Trophoblast cell (in vitro differentiated cells and primary cell): ENCODE measurements around the gene MYL10.

ENCODE experiments used
- DNase-seq, 2 donors: peaks; one replicate each; pipeline ENCODE4 v3.0.0-alpha.2; 2016
- H2AFZ ChIP-seq: 2 replicates; pipeline ENCODE4 v1.6.1; 2013; ENCODE audit warnings: low read length, moderate library complexity, mild to moderate bottlenecking; ENCODE audit not compliant: insufficient read depth, poor library complexity
- H2AK5ac ChIP-seq: 2 replicates; pipeline ENCODE4 v1.6.1; 2013; ENCODE audit warnings: mild to moderate bottlenecking, low read length
- H2BK120ac ChIP-seq: 2 replicates; pipeline ENCODE4 v1.6.1; 2013; ENCODE audit warnings: low read length, mild to moderate bottlenecking, moderate library complexity; ENCODE audit not compliant: insufficient read depth, poor library complexity
- H2BK12ac ChIP-seq: 2 replicates; pipeline ENCODE4 v1.6.1; 2013; ENCODE audit warnings: mild to moderate bottlenecking, low read length, moderate library complexity
- H2BK5ac ChIP-seq: 2 replicates; pipeline ENCODE4 v1.6.1; 2013; ENCODE audit warnings: low read length, low read depth, moderate library complexity, mild to moderate bottlenecking; ENCODE audit not compliant: poor library complexity
- H3K14ac ChIP-seq: 2 replicates; pipeline ENCODE4 v1.6.1; 2013; ENCODE audit warnings: mild to moderate bottlenecking, low read length
- H3K18ac ChIP-seq: 2 replicates; pipeline ENCODE4 v1.6.1; 2013; ENCODE audit warnings: mild to moderate bottlenecking, low read length
- H3K23ac ChIP-seq: 2 replicates; pipeline ENCODE4 v1.6.1; 2013; ENCODE audit warnings: low read length
- H3K27ac ChIP-seq: 2 replicates; pipeline ENCODE4 v1.5.1; 2013; ENCODE audit warnings: low read depth, mild to moderate bottlenecking, inconsistent platforms, low read length, moderate library complexity
- H3K27me3 ChIP-seq: 2 replicates; pipeline ENCODE4 v1.6.1; 2013; ENCODE audit warnings: inconsistent platforms, mild to moderate bottlenecking, low read length, moderate library complexity; ENCODE audit not compliant: insufficient read depth
- H3K36me3 ChIP-seq, 2 experiments: 1 replicate in 1 of 2; 2 replicates in 1 of 2; pipeline ENCODE4 v1.6.1; 2013; ENCODE audit warnings: low read length in 2 of 2, mild to moderate bottlenecking in 2 of 2, moderate library complexity in 1 of 2; ENCODE audit not compliant: insufficient read depth in 2 of 2, control insufficient read depth in 1 of 2
- H3K4ac ChIP-seq: 2 replicates; pipeline ENCODE4 v1.6.1; 2013; ENCODE audit warnings: low read depth, mild to moderate bottlenecking, low read length, moderate library complexity
- H3K4me1 ChIP-seq, 2 experiments: 1 replicate in 1 of 2; 2 replicates in 1 of 2; pipeline ENCODE4 v1.6.1; 2013; ENCODE audit warnings: low read length in 2 of 2, mild to moderate bottlenecking in 2 of 2, moderate library complexity in 1 of 2; ENCODE audit not compliant: insufficient read depth in 2 of 2, control insufficient read depth in 1 of 2
- H3K4me2 ChIP-seq: 2 replicates; pipeline ENCODE4 v1.6.1; 2013; ENCODE audit warnings: inconsistent platforms, mild to moderate bottlenecking, low read length, moderate library complexity
- H3K4me3 ChIP-seq: 2 replicates; pipeline ENCODE4 v1.5.1; 2013; ENCODE audit warnings: mild to moderate bottlenecking, low read depth, low read length, inconsistent platforms
- H3K79me1 ChIP-seq: one replicate; pipeline ENCODE4 v1.6.1; 2013; ENCODE audit warnings: low read length
- H3K79me2 ChIP-seq: 2 replicates; pipeline ENCODE4 v1.6.1; 2013; ENCODE audit warnings: low read length, mild to moderate bottlenecking; ENCODE audit not compliant: control insufficient read depth, insufficient read depth, poor library complexity
- H3K9ac ChIP-seq: 2 replicates; pipeline ENCODE4 v1.6.1; 2013; ENCODE audit warnings: mild to moderate bottlenecking, low read length
- H3K9me3 ChIP-seq: 2 replicates; pipeline ENCODE4 v1.6.1; 2013; ENCODE audit warnings: low read depth, mild to moderate bottlenecking, control low read depth, inconsistent platforms, low read length; ENCODE audit not compliant: insufficient read depth
- H4K12ac ChIP-seq: 2 replicates; pipeline ENCODE4 v1.6.1; 2013; ENCODE audit warnings: low read depth, mild to moderate bottlenecking, low read length, moderate library complexity
- H4K8ac ChIP-seq: 2 replicates; pipeline ENCODE4 v1.6.1; 2013; ENCODE audit warnings: low read depth, mild to moderate bottlenecking, low read length, moderate library complexity
- H4K91ac ChIP-seq: one replicate; pipeline ENCODE4 v1.6.1; 2013; ENCODE audit warnings: low read depth, mild to moderate bottlenecking, low read length, moderate library complexity
- WGBS: extraction: QIAGEN DNeasy Blood & Tissue Kit; methylation state at CpG from one replicate; pipeline ENCODE4 v1.1.7; 2013; ENCODE audit warnings: missing lambda C conversion rate; ENCODE audit not compliant: insufficient read length, insufficient coverage; ENCODE audit errors: extremely low coverage; 5-methylcytosine and 5-hydroxymethylcytosine counted together

The MYL10 gene

GRCh38 chr7:101614098-101614938 lies 14.8 kb downstream of the MYL10 start:
- Histone ChIP-seq H3K79me2 (no peaks in the 10 kb centered on the region), H2BK5ac (peak overlapping the region; percentile 23), H4K91ac (peak overlapping the region; percentile 72), H3K18ac (peak overlapping the region; percentile 42), H3K79me1 (peaks cover 14% of the 10 kb centered on the region), H2BK12ac (peak overlapping the region; percentile 56), H2AFZ (no peak overlapping the region), H3K4ac (peak overlapping the region; percentile 28), H2AK5ac (peak overlapping the region; percentile 42), H3K9ac (no peak overlapping the region), H2BK120ac (peak overlapping the region; percentile 54), H3K9me3 (no peaks in the 10 kb centered on the region), H4K12ac (peak overlapping the region; percentile 8), H3K27me3 (no peaks in the 10 kb centered on the region), H3K23ac (no peak overlapping the region), H4K8ac (peak overlapping the region; percentile 19), H3K27ac (peak overlapping the region; percentile 19), H3K14ac (peak overlapping the region; percentile 67), H3K4me3 (no peak overlapping the region), H3K4me1 (peaks cover 22 to 23% of the 10 kb centered on the region in 2 experiments), H3K4me2 (peak overlapping the region; percentile 32), H3K36me3 (no peaks in the 10 kb centered on the region)
- DNase-seq, result peak; percentile 37 to 58
- no CpG with 5 or more reads among the region's 13 CpGs for WGBS

- no peaks in the 10 kb centered on the region for H3K27me3 ChIP-seq
- H4K91ac ChIP-seq, result no peak overlapping the region
- H3K9me3 ChIP-seq, result no peaks in the 10 kb centered on the region
- no peak overlapping the region for H4K8ac ChIP-seq
- no peak overlapping the region for H3K14ac ChIP-seq
- H3K79me2 ChIP-seq, result no peaks in the 10 kb centered on the region
- H3K4me3 ChIP-seq, result no peak overlapping the region
- H3K4ac ChIP-seq, result no peak overlapping the region
- H3K4me2 ChIP-seq, result no peak overlapping the region
- no peak overlapping the region for H3K9ac ChIP-seq
- H2BK12ac ChIP-seq, result no peak overlapping the region
- H3K18ac ChIP-seq, result no peak overlapping the region
- no peak for DNase-seq
- no CpG with 5 or more reads among the region's 13 CpGs for WGBS
- no peaks in the 10 kb centered on the region for H3K36me3 ChIP-seq
- peaks cover 14% of the 10 kb centered on the region for H3K79me1 ChIP-seq
- H2AK5ac ChIP-seq, result no peak overlapping the region
- no peak overlapping the region for H2AFZ ChIP-seq
- peaks cover 23 to 27% of the 10 kb centered on the region in 2 experiments for H3K4me1 ChIP-seq
- H4K12ac ChIP-seq, result no peak overlapping the region
- H2BK120ac ChIP-seq, result no peak overlapping the region
- H2BK5ac ChIP-seq, result no peak overlapping the region
- no peak overlapping the region for H3K23ac ChIP-seq
- no peak overlapping the region for H3K27ac ChIP-seq
These were observed 16.1 kb downstream of the MYL10 start for GRCh38 chr7:101612885-101613515.

DNA sequence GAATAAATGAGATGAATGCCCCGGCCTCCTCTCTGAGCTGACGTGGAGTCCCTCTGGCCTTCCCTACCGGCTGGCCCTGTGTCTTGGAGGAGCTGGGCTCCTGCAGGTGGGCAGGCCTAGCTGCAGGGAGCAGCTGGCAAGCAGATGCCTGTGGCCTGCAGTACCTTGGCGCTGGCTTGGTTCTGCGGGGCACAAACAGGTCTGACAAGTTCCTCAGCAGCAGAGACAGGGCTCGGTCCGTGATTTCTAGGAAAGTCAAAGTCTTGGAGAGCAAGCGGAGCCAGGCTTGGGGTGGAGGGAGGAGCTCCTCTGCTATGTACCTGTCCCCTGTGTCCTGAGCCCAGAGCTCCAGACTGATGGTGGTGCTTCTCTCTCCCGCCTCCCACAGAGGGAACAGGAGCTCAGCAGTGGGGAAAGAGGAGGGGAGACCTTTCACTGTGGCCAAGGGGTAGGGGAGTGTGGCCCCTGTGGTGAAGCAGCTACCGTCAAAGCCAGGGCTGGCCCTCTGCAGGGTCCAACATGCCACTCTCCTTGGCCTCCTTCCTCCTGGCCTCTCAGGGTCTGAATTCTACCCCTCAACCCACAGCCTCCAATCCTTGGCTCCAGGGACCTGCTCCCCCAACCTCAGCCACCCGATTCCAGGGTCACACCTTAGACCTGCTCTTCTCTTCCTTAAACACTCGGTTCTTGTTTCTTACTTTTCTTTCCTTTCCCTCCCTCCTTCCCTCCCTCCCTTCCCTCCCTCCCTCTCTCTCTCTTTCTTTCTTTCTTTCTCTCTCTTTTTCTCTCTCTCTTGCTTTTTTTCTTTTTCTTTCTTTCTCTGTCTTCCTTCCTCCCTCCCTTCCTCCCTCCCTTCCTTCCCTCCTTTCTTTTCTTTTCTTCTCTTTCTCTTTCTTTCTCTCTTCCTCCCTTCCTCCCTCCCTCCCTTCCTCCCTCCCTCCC lies 20.1 kb downstream of the MYL10 start:
- no peaks in the 10 kb centered on the region for H3K27me3 ChIP-seq
- no CpG with 5 or more reads among the region's 12 CpGs for WGBS
- H3K4me1 ChIP-seq, result peaks cover 9 to 17% of the 10 kb centered on the region in 2 experiments

GRCh38 chr7:101606498-101606923 lies 22.6 kb downstream of the MYL10 start:
- Histone ChIP-seq H3K9me3 (no peaks in the 10 kb centered on the region), H3K14ac (no peak overlapping the region), H3K27me3 (no peaks in the 10 kb centered on the region), H3K18ac (no peak overlapping the region), H3K4me1 (peaks cover 7 to 17% of the 10 kb centered on the region in 2 experiments), H2BK120ac (no peak overlapping the region), H3K23ac (no peak overlapping the region), H2AK5ac (no peak overlapping the region), H3K27ac (no peak overlapping the region), H3K79me1 (no peaks in the 10 kb centered on the region), H3K4me3 (no peak overlapping the region), H3K9ac (no peak overlapping the region), H3K4ac (no peak overlapping the region), H4K12ac (no peak overlapping the region), H3K79me2 (no peaks in the 10 kb centered on the region), H2BK5ac (no peak overlapping the region), H3K36me3 (no peaks in the 10 kb centered on the region), H2AFZ (no peak overlapping the region), H2BK12ac (no peak overlapping the region), H3K4me2 (no peak overlapping the region), H4K91ac (peak overlapping the region; percentile 51), H4K8ac (no peak overlapping the region)
- peak; percentile 88 to 91 for DNase-seq
- no CpG with 5 or more reads among the region's 2 CpGs for WGBS

More for the DNA sequence above, 20.1 kb downstream of the MYL10 start:
- H3K79me1 ChIP-seq, result peaks cover under 1% of the 10 kb centered on the region
- H2BK5ac ChIP-seq, result no peak overlapping the region
- no peak overlapping the region for H2AK5ac ChIP-seq
- H4K91ac ChIP-seq, result no peak overlapping the region
- no peaks in the 10 kb centered on the region for H3K36me3 ChIP-seq
- no peak overlapping the region for H3K27ac ChIP-seq
- H2BK12ac ChIP-seq, result no peak overlapping the region
- H3K79me2 ChIP-seq, result no peaks in the 10 kb centered on the region
- no peak overlapping the region for H3K23ac ChIP-seq
- no peak overlapping the region for H2BK120ac ChIP-seq
- H3K4ac ChIP-seq, result no peak overlapping the region
- DNase-seq, result peak; percentile 94 to 95
- H3K14ac ChIP-seq, result no peak overlapping the region
- no peak overlapping the region for H3K4me3 ChIP-seq
- H3K9ac ChIP-seq, result no peak overlapping the region
- no peaks in the 10 kb centered on the region for H3K9me3 ChIP-seq
- H2AFZ ChIP-seq, result no peak overlapping the region
- no peak overlapping the region for H4K8ac ChIP-seq
- no peak overlapping the region for H4K12ac ChIP-seq
- H3K4me2 ChIP-seq, result peak overlapping the region; percentile 28
- H3K18ac ChIP-seq, result no peak overlapping the region
